Nephron progenitor cell (in vitro differentiated cells): ENCODE measurements around the gene RAPGEF5.

ENCODE experiments used
- DNase-seq: peaks from one replicate; pipeline ENCODE4 v3.0.0; 2021
- H3K27ac Mint-ChIP-seq: 2 replicates; pipeline ENCODE4 v1.8.0; 2021; ENCODE audit warnings: mild to moderate bottlenecking, moderate library complexity, mixed read lengths
- H3K27me3 Mint-ChIP-seq: 2 replicates; pipeline ENCODE4 v1.8.0; 2021; ENCODE audit warnings: mild to moderate bottlenecking, low read depth, mixed read lengths; ENCODE audit not compliant: poor library complexity
- H3K36me3 Mint-ChIP-seq: 2 replicates; pipeline ENCODE4 v1.8.0; 2021; ENCODE audit warnings: low read depth, mixed read lengths
- H3K4me1 Mint-ChIP-seq: 2 replicates; pipeline ENCODE4 v1.8.0; 2021; ENCODE audit warnings: mixed read lengths
- H3K4me3 Mint-ChIP-seq: 2 replicates; pipeline ENCODE4 v1.8.0; 2021; ENCODE audit warnings: mild to moderate bottlenecking, moderate library complexity, mixed read lengths
- H3K9me3 Mint-ChIP-seq: 2 replicates; pipeline ENCODE4 v1.8.0; 2021; ENCODE audit warnings: mild to moderate bottlenecking, moderate library complexity, mixed read lengths
- TF ChIP-seq, protein P1 (sequence below): fragments of 200-600 bp; sonication (generic); IDR thresholded peaks from 2 replicates; pipeline ENCODE4 v1.5.0; 2021; ENCODE audit warnings: antibody characterized with exemption

Gene RAPGEF5

DNA sequence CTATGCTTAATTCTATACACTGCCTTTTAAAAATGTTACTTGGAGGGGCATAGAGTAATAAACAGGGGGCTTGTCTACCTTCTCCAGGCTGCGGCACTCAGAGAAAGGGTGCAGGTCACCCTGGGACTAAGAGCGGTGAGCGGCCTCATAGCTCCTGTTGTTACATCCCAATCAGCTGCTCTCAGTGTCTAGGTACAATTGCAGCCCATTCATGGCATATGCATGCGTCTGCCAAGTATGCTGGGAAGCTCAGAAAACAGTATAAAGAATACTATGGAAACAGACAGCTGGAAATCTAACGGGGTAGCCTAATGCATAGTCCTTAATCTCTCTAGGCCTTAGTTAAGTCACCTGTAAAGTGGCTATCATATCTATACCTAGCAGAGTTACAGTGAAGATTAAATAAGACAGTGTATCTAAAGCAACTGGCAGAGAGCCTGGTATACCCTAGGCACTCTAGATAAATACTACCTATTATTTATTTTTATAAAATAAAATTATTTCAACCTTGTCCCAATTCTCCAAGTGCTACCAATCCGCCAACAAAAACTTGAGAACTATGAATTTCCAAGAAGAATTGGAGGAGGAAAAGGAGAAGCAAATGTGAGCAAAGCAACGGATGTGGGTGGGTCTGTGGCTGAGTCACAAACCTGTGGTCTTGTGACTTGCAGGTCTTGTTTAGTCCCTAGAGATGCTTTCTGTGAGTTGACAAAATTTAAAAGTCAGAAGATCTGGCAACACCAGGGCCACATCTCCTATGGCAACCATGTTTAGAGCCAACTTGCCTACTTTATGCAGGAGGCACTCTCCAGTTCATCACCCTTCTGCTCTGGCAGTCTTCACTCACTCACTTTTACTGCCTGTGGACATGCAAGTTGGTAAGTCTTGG is 183.0 kb downstream of the RAPGEF5 start:
- H3K4me1 Mint-ChIP-seq: no peaks in the 10 kb centered on the region
- H3K4me3 Mint-ChIP-seq: no peak overlapping the region
- H3K9me3 Mint-ChIP-seq: peaks cover 18% of the 10 kb centered on the region
- no peaks in the 10 kb centered on the region for H3K27me3 Mint-ChIP-seq
- peaks cover 28% of the 10 kb centered on the region for H3K36me3 Mint-ChIP-seq
- no peak for DNase-seq
- TF ChIP-seq, protein P1, sequence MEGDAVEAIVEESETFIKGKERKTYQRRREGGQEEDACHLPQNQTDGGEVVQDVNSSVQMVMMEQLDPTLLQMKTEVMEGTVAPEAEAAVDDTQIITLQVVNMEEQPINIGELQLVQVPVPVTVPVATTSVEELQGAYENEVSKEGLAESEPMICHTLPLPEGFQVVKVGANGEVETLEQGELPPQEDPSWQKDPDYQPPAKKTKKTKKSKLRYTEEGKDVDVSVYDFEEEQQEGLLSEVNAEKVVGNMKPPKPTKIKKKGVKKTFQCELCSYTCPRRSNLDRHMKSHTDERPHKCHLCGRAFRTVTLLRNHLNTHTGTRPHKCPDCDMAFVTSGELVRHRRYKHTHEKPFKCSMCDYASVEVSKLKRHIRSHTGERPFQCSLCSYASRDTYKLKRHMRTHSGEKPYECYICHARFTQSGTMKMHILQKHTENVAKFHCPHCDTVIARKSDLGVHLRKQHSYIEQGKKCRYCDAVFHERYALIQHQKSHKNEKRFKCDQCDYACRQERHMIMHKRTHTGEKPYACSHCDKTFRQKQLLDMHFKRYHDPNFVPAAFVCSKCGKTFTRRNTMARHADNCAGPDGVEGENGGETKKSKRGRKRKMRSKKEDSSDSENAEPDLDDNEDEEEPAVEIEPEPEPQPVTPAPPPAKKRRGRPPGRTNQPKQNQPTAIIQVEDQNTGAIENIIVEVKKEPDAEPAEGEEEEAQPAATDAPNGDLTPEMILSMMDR: no peak
- H3K27ac Mint-ChIP-seq: no peak overlapping the region

DNA sequence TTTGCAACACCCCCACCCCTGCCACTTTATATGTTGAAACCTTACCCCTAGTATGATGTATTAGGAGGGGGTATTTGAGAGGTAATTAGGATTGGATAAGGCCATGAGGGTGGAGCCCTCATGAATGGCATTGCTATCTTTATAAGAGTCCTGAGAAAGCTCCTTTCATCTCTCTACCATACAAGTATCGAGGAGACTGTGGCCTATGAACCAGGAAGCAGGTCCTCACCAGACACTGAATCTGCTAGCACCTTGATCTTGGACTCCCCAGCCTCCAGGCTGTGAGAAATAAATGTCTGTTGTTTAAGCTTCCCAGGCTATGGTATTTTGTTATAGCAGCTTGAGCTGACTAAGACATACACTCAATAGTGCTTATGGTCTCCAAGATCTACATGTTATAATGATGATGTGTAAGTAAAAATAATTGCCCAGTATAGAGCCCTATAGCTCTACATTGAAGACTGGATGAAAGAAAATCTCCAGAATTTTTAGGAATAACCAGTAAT is 188.8 kb downstream of the RAPGEF5 start:
- H3K9me3 Mint-ChIP-seq: no peaks in the 10 kb centered on the region
- no peak overlapping the region for H3K27ac Mint-ChIP-seq
- H3K4me3 Mint-ChIP-seq: no peak overlapping the region
- DNase-seq: no peak
- TF ChIP-seq, protein P1: no peak
- peaks cover 6% of the 10 kb centered on the region for H3K4me1 Mint-ChIP-seq
- H3K27me3 Mint-ChIP-seq: no peaks in the 10 kb centered on the region
- H3K36me3 Mint-ChIP-seq: no peaks in the 10 kb centered on the region

DNA sequence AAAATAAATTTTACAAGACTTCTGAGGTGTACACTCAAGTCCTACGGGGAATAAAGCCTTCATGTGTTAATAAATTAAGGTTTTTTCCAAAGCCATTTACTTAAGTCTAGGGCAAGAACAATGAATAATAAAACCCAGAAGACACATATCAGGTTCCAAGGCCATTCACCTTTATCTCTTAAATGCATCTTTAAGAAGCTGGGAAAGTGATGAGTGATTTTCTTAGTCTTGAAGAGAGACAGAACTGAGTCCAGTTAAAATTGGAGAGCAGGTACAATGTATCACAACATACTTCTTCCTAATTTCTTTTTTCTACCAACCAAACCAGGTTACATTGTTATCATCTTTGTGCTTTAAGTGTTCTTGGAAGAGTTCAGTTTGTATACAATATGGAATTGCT is 189.5 kb downstream of the RAPGEF5 start:
- Mint-ChIP-seq H3K4me3 (no peak overlapping the region), H3K27ac (no peak overlapping the region), H3K27me3 (no peaks in the 10 kb centered on the region), H3K36me3 (no peaks in the 10 kb centered on the region), H3K9me3 (no peaks in the 10 kb centered on the region), H3K4me1 (peaks cover 6% of the 10 kb centered on the region)
- TF ChIP-seq, protein P1: no peak
- no peak for DNase-seq

DNA sequence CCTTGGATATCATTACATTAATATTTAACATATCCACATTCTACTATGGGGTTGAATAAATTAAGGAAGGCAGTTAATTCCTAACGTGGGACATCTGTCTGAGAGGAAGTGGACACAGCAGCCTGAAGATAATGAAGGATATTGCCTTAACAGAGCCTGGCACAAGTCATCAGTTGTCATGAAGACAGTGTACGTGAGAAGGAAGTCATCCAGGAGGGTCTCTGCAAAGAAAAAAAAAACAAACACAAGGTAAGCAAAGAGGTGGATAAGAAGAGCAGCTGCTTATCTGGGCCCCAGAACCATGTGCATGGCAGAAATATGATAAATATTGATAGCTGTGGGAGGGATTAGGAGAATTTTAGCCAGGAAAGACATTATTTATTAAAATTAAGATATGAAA is 190.0 kb downstream of the RAPGEF5 start:
- no peak for DNase-seq
- H3K4me3 Mint-ChIP-seq: no peak overlapping the region
- H3K27ac Mint-ChIP-seq: no peak overlapping the region
- H3K9me3 Mint-ChIP-seq: no peaks in the 10 kb centered on the region
- TF ChIP-seq, protein P1: no peak
- H3K4me1 Mint-ChIP-seq: peaks cover 6% of the 10 kb centered on the region
- H3K36me3 Mint-ChIP-seq: no peaks in the 10 kb centered on the region
- no peaks in the 10 kb centered on the region for H3K27me3 Mint-ChIP-seq

DNA sequence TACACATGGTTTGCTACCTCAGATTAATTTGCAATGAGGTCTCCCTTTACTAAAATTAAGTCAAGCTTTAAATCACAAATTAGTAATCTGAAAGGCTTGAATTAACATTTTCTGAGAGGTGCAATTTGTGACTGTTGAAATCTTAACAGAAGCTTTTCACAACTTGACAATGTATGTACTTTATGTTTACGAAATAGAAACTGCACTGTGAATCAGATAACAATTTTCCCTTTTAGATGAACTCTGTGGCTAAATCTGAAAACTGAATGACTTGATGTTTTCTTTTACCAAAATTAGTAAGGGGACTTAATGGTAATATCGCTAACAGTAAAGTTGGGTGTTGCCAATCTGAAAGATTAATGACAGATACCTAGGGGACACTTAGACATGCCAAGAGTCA is 197.6 kb downstream of the RAPGEF5 start:
- TF ChIP-seq, protein P1: no peak
- no peaks in the 10 kb centered on the region for H3K9me3 Mint-ChIP-seq
- H3K4me3 Mint-ChIP-seq: no peak overlapping the region
- H3K4me1 Mint-ChIP-seq: peaks cover 3% of the 10 kb centered on the region
- peaks cover 9% of the 10 kb centered on the region for H3K36me3 Mint-ChIP-seq
- no peak overlapping the region for H3K27ac Mint-ChIP-seq
- DNase-seq: no peak
- H3K27me3 Mint-ChIP-seq: no peaks in the 10 kb centered on the region

DNA sequence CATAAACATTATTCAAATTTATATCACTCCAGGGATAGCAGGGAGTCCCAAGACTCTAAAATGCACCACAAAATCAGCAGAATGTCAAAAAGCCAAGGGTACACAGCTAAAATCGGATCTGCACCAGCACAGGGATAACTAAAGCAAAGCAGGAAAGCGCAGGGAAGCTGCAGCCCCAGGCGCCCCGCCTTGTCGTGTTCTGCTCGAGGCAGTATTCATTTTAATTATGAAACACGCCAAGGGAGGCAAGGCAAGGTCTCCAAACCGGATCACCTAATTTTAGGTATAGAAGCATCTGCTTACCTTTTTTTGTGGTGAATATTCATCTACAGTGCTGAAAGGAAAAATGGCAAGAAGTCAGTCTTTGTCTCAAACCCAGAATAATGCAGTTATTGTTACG is 199.4 kb downstream of the RAPGEF5 start:
- no peaks in the 10 kb centered on the region for H3K9me3 Mint-ChIP-seq
- no peak overlapping the region for H3K27ac Mint-ChIP-seq
- H3K27me3 Mint-ChIP-seq: peaks cover 4% of the 10 kb centered on the region
- peaks cover 14% of the 10 kb centered on the region for H3K4me1 Mint-ChIP-seq
- DNase-seq: no peak
- H3K36me3 Mint-ChIP-seq: peaks cover 9% of the 10 kb centered on the region
- no peak overlapping the region for H3K4me3 Mint-ChIP-seq
- TF ChIP-seq, protein P1: no peak
